ENCODE data around the gene DRICH1.

DNA sequence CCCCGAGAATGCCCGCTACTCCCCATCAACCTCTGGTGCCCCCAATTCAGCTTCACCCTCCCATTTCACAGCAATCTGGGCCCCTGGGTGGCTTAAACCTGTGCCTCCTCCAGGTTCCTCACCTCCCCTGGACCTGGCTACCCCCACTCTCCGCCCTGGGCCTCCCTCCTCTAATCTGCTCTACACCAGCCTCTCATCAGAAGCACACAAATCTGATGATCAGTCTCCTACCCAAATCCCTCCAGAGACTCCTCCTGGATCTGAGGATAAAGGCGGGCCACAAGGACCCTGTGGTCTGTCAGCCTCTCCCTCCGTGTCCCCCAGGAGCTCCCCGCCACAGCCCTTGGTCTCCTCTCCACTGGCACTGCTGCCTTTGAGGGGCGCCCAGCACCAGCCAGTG lies 28.9 kb downstream of the DRICH1 start:
- TF ChIP-seq, protein P1, sequence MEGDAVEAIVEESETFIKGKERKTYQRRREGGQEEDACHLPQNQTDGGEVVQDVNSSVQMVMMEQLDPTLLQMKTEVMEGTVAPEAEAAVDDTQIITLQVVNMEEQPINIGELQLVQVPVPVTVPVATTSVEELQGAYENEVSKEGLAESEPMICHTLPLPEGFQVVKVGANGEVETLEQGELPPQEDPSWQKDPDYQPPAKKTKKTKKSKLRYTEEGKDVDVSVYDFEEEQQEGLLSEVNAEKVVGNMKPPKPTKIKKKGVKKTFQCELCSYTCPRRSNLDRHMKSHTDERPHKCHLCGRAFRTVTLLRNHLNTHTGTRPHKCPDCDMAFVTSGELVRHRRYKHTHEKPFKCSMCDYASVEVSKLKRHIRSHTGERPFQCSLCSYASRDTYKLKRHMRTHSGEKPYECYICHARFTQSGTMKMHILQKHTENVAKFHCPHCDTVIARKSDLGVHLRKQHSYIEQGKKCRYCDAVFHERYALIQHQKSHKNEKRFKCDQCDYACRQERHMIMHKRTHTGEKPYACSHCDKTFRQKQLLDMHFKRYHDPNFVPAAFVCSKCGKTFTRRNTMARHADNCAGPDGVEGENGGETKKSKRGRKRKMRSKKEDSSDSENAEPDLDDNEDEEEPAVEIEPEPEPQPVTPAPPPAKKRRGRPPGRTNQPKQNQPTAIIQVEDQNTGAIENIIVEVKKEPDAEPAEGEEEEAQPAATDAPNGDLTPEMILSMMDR (IDR thresholded peaks at IDR 0.05): no peak
- TF ChIP-seq POLR2A (IDR thresholded peaks at IDR 0.05): no peak

Data from thyroid gland (tissue), 4 donors.